Adrenal gland (tissue), 12 donors: ENCODE data around the gene KRTDAP. TPM values are rescaled to one million over a fixed set of nuclear protein-coding genes. Genes with fewer than 3 reads are reported as not detected.

ENCODE experiments used
- DNase-seq, 7 donors: peaks; one replicate each; pipeline ENCODE4 v3.0.0-alpha.2; 2019 to 2020
- H3K27ac ChIP-seq, 5 donors: fragments of 200-600 bp; sonication (generic) in 4 of 5; 1 replicate in 3 of 5; 2 replicates in 2 of 5; pipeline versions ENCODE4 v1.5.1 to v1.8.0; 2016 to 2020; ENCODE audit warnings: mild to moderate bottlenecking in 1 of 5
- H3K27me3 ChIP-seq: fragments of 200-600 bp; 2 replicates; pipeline ENCODE4 v1.8.0; 2021
- H3K36me3 ChIP-seq, 2 donors: fragments of 200-600 bp; replicated peaks in 1 of 2; 1 replicate in 1 of 2; 2 replicates in 1 of 2; pipeline versions ENCODE4 v1.5.1 to v1.8.0; 2018 to 2022
- H3K4me1 ChIP-seq, 2 donors: fragments of 200-600 bp; replicated peaks in 1 of 2; 1 replicate in 1 of 2; 2 replicates in 1 of 2; pipeline versions ENCODE4 v1.5.1 to v1.8.0; 2018 to 2021
- H3K4me3 ChIP-seq, 4 donors: fragments of 200-600 bp; sonication (generic) in 3 of 4; one replicate each; pipeline ENCODE4 v1.5.1; 2016 to 2018
- H3K9me3 ChIP-seq, 3 donors: fragments of 200-600 bp; sonication (generic) in 1 of 3; replicated peaks in 1 of 3; 1 replicate in 2 of 3; 2 replicates in 1 of 3; pipeline versions ENCODE4 v1.5.1 to v1.8.0; 2016 to 2021
- CTCF ChIP-seq, 6 experiments: fragments of 450-650 bp in 4 of 6; fragments of 200-600 bp in 2 of 6; sonication (generic) in 1 of 6; IDR thresholded peaks; 1 replicate in 5 of 6; 2 replicates in 1 of 6; pipeline versions ENCODE4 v1.5.1 to v1.8.0; 2016 to 2021; ENCODE audit warnings: antibody characterized with exemption in 6 of 6, mild to moderate bottlenecking in 2 of 6, moderate library complexity in 1 of 6
- POLR2A ChIP-seq, 2 donors: fragments of 450-650 bp; IDR thresholded peaks; one replicate each; pipeline ENCODE4 v1.6.1; 2017; ENCODE audit warnings: antibody characterized with exemption in 2 of 2, mild to moderate bottlenecking in 2 of 2, moderate library complexity in 1 of 2
- WGBS, 4 donors: extraction: QIAGEN DNeasy Blood & Tissue Kit in 2 of 4; methylation state at CpG; one replicate each; pipeline versions ENCODE4 v1.1.5 to v1.1.7; 2013 to 2017; 5-methylcytosine and 5-hydroxymethylcytosine counted together
- intact Hi-C, 2 donors: fragments of 100-400 bp; cut with DNase I; formaldehyde crosslinking; loops; one replicate each; pipeline versions ENCODE4 v1.14.1 to v1.15.0; 2022 to 2023
- polyA plus RNA-seq, 3 donors: library from polyadenylated mRNA; stranded (reverse); fragments of 200-250 nt in 2 of 3; fragments of 350-450 nt in 1 of 3; fragmentation: Illumina TruSeq in 1 of 3; extraction: RNeasy Lipid Tissue Mini Kit (QIAGEN cat#74804) in 1 of 3; gene quantifications; one replicate each; pipeline ENCODE4 v1.2.3, GENCODE V29; 2013 to 2014
- total RNA-seq, 9 donors: library from RNA; depleted of rRNA in 4 of 9; stranded (reverse); fragments of >200 nt in 4 of 9; fragments of 120-200 nt in 1 of 9; fragmentation: NEBNext Ultra II Directional in 1 of 9; extraction: Animal tissue kit (Norgen Biotek cat#: 25700) in 1 of 9; gene quantifications; one replicate each; pipeline versions ENCODE4 v1.1.0 to v1.2.4, GENCODE V29; 2013 to 2023
- donor health status: healthy with polysubstance abuse.
- donor health status: Bipolar disorder and iron deficiency.
- donor health status: DM: yes; HTN: yes; CAD: no.
- donor health status: DM: no; HTN: no; CAD: no.
- donor health status: DM: no; HTN: no; CAD: no.
- donor health status: DM: yes; HTN: yes; CAD: no.

KRTDAP gene
- total and polyA plus RNA-seq, 12 donors: not detected

GRCh38 chr19:35459414-35460082 lies 30.7 kb downstream of the KRTDAP start:
- Histone ChIP-seq H3K4me3 (no peak overlapping the region), H3K36me3 (no peaks in the 10 kb centered on the region), H3K27ac (peak overlapping the region in 1 of 5 donors; percentile 81), H3K4me1 (peaks cover 13 to 29% of the 10 kb centered on the region in 2 donors), H3K27me3 (no peaks in the 10 kb centered on the region), H3K9me3 (no peaks in the 10 kb centered on the region)
- TF ChIP-seq POLR2A (IDR thresholded peaks at IDR 0.05) (no peak), CTCF (IDR thresholded peaks at IDR 0.05) (no peak)
- peak; percentile 62 to 88 (median 81) for DNase-seq
- intact Hi-C loops: loop anchor here in 1 of 2 donors (2.0 to 10.0 kb wide), 2 partner anchors 105 to 185 kb away; no protein-coding TSS in a partner anchor
- WGBS, 4 donors: 30 to 35% (median 32%) methylated on average over 13 to 14 of the region's 14 CpGs

DNA sequence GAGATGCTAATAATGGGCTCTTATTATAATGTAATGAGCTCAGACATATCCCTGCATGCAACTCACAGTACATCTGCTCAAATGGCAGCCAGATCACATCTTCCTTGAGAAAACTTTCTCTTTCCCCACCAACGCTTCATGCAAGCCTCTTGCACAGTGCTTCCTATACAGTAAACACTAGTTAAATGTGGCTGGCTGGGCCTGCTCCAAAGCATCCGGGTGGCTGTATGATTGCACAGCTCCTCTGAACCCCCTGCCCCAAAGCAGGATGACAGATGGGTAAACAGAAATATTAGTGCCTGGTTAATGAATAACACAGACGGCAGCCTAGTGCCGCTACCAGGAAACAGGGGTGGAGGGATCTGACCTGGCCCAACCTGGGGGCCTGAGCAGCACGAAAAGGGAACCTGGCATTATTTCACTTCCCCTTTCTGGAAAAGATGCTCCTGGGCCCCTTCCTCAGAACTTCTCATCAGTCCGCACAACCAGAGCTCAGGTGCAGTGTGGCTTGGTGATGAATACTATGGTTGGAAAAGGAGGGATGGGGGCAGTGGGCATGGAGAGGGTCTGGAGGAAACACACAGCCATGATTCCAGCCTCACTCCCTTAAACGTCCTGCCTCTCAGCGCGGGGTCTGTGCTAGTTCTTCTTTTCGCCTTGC lies 31.4 kb downstream of the KRTDAP start:
- intact Hi-C loops: no loop called here
- 37 to 49% (median 46%) methylated on average over 9 to 10 of the region's 10 CpGs for WGBS, 4 donors
- Histone ChIP-seq H3K9me3 (no peaks in the 10 kb centered on the region), H3K27ac (peak overlapping the region in 2 of 5 donors; percentile 47 to 81), H3K36me3 (no peaks in the 10 kb centered on the region), H3K4me1 (peaks cover 13 to 29% of the 10 kb centered on the region in 2 donors), H3K4me3 (no peak overlapping the region), H3K27me3 (no peaks in the 10 kb centered on the region)
- no peak for DNase-seq
- TF ChIP-seq CTCF (IDR thresholded peaks at IDR 0.05) (no peak), POLR2A (IDR thresholded peaks at IDR 0.05) (no peak)

GRCh38 chr19:35458192-35458591 lies 32.1 kb downstream of the KRTDAP start:
- WGBS, 4 donors: 50 to 63% (median 57%) methylated on average over 1 of the region's 1 CpG
- no peaks in the 10 kb centered on the region for H3K9me3 ChIP-seq
- TF ChIP-seq POLR2A (IDR thresholded peaks at IDR 0.05) (no peak), CTCF (IDR thresholded peaks at IDR 0.05) (no peak)
- H3K4me1 ChIP-seq: peaks cover 13 to 26% of the 10 kb centered on the region in 2 donors
- intact Hi-C loops: no loop called here
- H3K4me3 ChIP-seq: no peak overlapping the region
- H3K36me3 ChIP-seq: no peaks in the 10 kb centered on the region
- no peak for DNase-seq
- no peaks in the 10 kb centered on the region for H3K27me3 ChIP-seq
- no peak overlapping the region for H3K27ac ChIP-seq

- H3K9me3 ChIP-seq: no peaks in the 10 kb centered on the region
- H3K27ac ChIP-seq: no peak overlapping the region
- no peak for DNase-seq
- H3K36me3 ChIP-seq: no peaks in the 10 kb centered on the region
- peaks cover 13 to 21% of the 10 kb centered on the region in 2 donors for H3K4me1 ChIP-seq
- intact Hi-C loops: no loop called here
- no peak overlapping the region for H3K4me3 ChIP-seq
- TF ChIP-seq CTCF (IDR thresholded peaks at IDR 0.05) (no peak), POLR2A (IDR thresholded peaks at IDR 0.05) (no peak)
- H3K27me3 ChIP-seq: no peaks in the 10 kb centered on the region
- 90 to 96% (median 96%) methylated on average over 5 of the region's 5 CpGs for WGBS, 4 donors
These were observed 33.1 kb downstream of the KRTDAP start for GRCh38 chr19:35457173-35457572.
